A549 (cell line): ENCODE measurements around the gene CSNK2A3.

Source experiments
- BHLHE40 ChIP-seq: IDR thresholded peaks from 2 replicates; pipeline ENCODE4 v1.6.1; 2012; ENCODE audit warnings: low read depth, low read length, inconsistent platforms
- CTCF ChIP-seq: fragments of >200 bp; sonication (Bioruptor Twin); formaldehyde crosslinking; IDR thresholded peaks from 3 replicates; pipeline ENCODE4 v1.5.1; 2016
- GATA3 ChIP-seq: IDR thresholded peaks from 2 replicates; pipeline ENCODE4 v1.6.1; 2012; ENCODE audit warnings: borderline replicate concordance
- HOXA7 ChIP-seq: fragments of 250-450 bp; sonication (Bioruptor Pico); IDR thresholded peaks from 2 replicates; pipeline ENCODE4 v1.5.0; 2020; ENCODE audit warnings: mild to moderate bottlenecking, moderate library complexity
- JUNB ChIP-seq: fragments of >200 bp; sonication (Bioruptor Twin); formaldehyde crosslinking; IDR thresholded peaks from 2 replicates; pipeline ENCODE4 v1.6.1; 2016
- MAX ChIP-seq: IDR thresholded peaks from 2 replicates; pipeline ENCODE4 v1.6.1; 2012
- PBX3 ChIP-seq: IDR thresholded peaks from 2 replicates; pipeline ENCODE4 v1.6.1; 2012
- POLR2A ChIP-seq: IDR thresholded peaks from 2 replicates; pipeline ENCODE4 v1.6.1; 2012; ENCODE audit warnings: mild to moderate bottlenecking, low read length
- RNF2 ChIP-seq: fragments of 200-600 bp; sonication (generic); IDR thresholded peaks from 2 replicates; pipeline ENCODE4 v1.6.1; 2016; ENCODE audit warnings: low read depth, mild to moderate bottlenecking, antibody characterized with exemption, moderate library complexity, borderline replicate concordance
- SMC3 ChIP-seq: fragments of >200 bp; sonication (Bioruptor Twin); formaldehyde crosslinking; IDR thresholded peaks from 3 replicates; pipeline ENCODE4 v1.6.1; 2018; ENCODE audit warnings: inconsistent platforms
- ZFP36 ChIP-seq: fragments of 450-650 bp; IDR thresholded peaks from 2 replicates; pipeline ENCODE4 v1.6.1; 2014; ENCODE audit warnings: borderline replicate concordance; ENCODE audit not compliant: partially characterized antibody

- no peak for TF ChIP-seq HOXA7
- no peak for TF ChIP-seq MAX
- no peak for TF ChIP-seq CTCF
- TF ChIP-seq POLR2A: no peak
- TF ChIP-seq RNF2: no peak
- no peak for TF ChIP-seq PBX3
- no peak for TF ChIP-seq SMC3
- no peak for TF ChIP-seq JUNB
- TF ChIP-seq ZFP36: no peak
- TF ChIP-seq GATA3: no peak
- TF ChIP-seq BHLHE40: no peak
These were observed 36.2 kb upstream of the CSNK2A3 start for GRCh38 chr11:11389238-11389637.
